GM19328 (cell line): ENCODE data around the gene RNF125.

ENCODE experiments used
- ATAC-seq: cut with Tn5 transposase; IDR thresholded peaks from one replicate; pipeline ENCODE4 v1.9.1; 2021; ENCODE audit warnings: mild to moderate bottlenecking, moderate library complexity; ENCODE audit not compliant: unreplicated experiment

RNF125 gene

DNA sequence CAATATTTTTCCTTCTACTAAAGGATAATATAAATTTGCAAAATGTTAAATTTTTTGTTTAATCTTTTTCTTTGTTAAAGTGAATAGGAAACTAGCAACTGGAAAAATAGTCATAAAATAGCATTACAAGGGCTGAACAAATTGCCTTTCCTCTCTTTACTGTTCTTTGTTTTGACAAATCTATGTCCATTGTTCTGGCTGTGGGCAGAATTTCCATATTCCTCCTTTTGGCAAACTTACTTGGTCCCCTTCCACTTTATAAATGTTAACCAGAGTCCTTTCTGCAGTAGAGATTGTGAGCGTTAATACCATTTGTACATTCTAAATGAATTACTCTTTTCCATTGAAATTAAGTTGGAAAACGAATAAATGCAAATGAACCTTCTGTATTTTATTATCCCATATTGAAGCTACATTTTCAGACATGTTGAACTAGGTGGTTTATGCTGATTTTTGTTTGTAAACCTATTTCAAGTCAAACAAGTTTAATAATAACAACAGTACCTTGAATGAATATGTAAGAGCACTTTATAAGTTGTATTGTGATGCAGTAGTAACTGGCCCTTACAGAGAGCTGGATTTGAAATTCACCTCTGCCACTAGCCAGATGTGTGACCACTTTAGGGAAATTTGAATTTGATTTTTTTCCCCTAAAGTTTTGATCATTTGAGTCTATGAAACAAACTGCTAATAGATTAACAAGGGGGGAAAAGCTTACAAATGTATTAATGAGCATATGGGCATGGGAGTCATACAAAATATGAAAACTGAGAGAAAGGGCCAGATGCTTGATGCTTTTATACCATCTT, 3.3 kb downstream of the RNF125 start:
- ATAC-seq: no peak

DNA sequence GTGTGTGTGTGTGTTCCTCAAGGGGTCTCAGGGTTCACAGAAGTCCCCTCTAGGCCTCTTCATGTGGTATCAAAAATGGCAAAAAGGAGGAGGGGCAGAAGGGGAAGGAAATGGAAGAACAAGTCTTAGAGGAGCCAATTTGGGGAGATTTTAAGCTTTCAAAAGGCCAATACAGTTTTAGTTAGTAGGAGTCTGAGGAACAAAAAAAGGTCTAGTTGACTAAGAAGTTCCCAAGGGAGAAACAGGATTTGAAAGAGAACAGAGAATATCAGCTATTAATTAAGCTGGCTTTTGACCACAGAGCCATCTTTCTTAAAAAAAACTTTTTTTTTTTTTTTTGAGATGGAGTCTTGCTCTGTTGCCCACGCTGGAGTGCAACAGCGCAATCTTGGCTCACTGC, 7.1 kb downstream of the RNF125 start:
- no peak for ATAC-seq

DNA sequence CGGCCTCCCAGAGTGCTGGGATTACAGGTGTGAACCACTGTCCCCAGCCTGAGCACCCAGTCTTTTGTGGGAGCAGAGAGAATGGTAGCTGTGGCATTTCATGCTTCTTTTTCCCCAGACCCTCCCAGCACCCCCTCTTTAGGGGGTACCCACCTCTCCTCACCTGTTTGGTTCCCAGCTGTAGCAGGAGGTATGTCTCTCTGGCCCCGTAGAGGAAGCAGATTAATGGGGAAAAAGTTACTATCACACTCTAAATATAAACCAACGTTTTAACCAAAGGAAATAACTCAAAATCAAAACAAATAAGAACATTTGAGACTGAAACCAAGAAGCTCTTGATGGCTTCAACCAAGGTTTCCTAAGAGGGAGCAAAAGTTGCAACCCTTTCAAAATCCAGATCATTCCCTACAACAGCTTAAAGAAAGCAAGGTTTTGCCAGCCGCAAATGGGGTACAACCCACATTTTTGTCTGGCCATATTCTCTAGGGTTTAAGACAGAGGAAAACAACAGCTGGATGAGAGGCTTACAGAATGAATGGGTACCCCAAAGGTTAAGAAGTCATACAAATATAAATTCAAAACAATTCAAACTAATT, 8.0 kb downstream of the RNF125 start:
- no peak for ATAC-seq

DNA sequence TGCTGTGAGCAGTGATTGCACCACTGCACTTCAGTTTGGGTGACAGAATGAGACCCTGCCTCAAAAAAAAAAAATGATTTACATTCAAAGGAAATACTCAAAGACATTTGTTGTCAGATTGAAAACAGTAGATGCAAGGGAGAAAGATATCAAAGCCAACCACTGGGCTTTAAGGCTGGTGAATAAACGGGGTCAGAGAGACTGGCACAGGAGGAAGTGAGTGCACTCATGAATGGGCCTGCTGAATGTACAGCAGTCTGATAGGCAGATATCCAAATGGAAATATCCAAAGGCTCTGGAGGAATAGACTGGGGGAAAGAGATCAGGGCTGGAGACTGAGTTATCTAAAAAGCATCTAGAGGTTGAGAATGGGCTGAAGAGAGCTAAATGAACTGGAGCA, 10.9 kb downstream of the RNF125 start:
- ATAC-seq: no peak

DNA sequence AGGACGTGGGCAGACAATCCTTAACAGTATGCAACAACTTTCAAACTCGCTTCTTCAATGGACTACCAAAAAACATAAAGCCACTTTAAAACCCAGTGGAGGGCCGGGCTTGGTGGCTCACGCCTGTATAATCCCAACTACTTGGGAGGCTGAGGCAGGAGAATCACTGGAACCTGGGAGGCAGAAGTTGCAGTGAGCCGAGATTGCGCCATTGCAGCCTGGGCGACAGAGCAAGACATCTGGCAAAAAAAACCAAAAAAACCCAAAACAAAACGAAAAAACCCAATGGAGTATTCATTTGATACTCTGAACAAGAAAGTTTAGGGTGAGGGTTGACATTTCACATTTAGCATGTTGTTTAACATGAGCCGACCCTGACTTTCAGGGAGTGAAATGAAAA, 14.0 kb downstream of the RNF125 start:
- ATAC-seq: no peak

DNA sequence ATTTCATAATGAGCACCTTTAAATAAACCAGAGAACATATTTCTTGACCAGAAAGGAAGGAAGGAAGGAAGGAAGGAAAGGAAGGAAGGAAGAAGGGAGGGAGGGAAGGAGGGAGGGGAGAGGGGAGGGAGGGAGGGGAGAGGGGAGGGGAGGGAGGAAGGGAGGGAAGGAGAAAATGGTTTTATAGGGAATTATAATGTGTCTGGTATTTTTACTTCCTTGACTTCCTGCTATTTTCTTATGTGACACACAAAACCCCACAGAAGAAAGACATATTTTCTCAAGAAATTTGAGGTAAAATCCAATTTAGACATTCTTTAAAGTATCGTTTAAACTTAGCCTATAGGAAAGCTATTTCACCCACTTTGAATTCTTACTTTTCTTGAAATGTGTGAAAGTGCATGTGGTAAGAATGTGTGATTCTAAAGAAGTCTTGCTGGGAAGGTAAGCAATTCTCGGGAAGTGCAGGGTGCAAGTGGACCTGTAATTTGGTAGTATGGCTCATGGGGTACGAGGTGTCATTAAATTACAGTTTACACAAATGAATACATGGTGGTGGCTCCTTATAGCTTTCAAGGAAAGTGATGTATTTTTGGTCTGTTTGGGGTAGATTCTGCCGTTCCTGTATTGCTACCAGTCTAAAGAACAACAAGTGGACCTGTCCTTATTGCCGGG, 18.0 kb downstream of the RNF125 start:
- ATAC-seq: no peak

DNA sequence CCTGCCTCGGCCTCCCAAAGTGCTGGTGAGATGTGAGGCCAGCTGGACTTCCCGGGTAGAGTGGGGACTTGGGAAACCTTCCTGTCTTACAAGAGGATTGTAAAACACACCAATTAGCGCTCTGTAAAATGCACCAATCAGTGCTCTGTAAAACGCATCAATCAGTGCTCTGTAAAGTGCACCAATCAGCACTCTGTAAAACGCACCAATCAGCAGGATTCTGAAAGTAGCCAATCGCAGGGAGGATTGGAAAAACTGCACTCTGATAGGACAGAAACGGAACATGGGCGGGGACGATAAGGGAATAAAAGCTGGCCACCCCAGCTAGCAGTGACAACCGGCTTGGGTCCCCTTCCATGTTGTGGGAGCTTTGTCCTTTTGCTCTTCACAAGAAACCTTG, 19.0 kb downstream of the RNF125 start:
- no peak for ATAC-seq

DNA sequence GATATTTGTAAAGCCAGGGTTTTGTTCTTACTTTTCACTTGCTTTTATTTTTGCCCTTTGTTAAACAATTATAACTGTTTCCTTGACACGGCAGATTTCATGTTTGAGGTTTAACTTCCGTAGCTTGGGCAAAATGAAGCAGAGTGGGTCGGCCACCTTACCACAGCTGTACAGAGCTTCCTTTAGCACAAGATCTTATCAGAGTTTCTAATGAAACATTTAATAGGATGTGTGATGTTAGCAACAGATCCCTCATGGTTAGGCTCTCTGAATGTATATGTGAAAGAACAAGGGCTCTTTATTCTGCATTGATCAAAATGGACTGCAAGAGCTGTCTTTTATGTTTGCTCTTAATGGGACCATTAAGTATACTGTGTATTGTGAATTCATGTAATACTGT, 22.3 kb downstream of the RNF125 start:
- peak; percentile 86 for ATAC-seq

DNA sequence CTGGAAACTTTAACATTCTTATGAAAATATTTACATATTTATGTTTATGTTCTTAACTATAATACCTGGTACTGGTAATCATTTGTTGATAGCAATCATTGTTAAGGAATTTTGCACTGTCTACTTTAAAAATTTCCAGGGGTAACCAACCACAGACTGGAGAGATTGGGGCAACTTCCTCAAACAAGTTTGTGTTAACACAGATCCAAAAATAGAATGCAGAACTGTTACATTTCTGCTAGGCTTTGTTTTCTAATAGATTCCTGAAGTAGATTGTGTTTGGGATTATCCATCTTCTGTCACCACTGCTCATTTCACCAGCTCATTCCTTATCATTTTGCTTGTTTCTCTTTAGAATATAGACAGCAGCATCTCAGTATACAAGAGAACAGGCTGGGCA, 23.7 kb downstream of the RNF125 start:
- no peak for ATAC-seq

DNA sequence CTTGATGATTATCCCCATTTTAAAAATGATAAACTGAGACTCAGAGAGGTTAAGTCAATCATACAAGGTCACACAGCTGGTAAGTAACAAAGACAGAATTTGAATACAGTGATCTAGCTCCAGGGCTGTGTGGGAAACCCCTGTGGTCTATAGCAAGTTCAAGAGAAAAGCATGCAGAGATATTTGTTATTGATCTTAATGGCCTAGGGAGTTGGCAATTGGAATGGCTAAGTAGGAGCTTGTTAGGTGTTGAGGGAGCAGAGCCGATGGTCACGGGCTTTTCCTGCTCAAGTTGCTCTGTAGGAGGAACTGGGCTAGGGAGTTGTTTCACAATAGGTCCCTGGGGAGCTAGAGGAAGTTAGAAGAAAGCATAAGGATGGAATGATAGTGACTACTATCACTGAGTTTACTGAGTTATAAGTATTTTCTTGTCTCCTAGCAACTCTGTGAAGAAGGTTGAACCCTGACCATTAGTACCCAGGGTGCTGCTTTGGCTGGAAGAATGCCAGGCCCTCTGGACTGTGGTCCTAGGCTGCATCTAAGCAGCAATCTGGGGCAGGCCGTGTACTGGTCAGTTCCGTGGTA, 30.0 kb downstream of the RNF125 start:
- peak; percentile 53 for ATAC-seq

DNA sequence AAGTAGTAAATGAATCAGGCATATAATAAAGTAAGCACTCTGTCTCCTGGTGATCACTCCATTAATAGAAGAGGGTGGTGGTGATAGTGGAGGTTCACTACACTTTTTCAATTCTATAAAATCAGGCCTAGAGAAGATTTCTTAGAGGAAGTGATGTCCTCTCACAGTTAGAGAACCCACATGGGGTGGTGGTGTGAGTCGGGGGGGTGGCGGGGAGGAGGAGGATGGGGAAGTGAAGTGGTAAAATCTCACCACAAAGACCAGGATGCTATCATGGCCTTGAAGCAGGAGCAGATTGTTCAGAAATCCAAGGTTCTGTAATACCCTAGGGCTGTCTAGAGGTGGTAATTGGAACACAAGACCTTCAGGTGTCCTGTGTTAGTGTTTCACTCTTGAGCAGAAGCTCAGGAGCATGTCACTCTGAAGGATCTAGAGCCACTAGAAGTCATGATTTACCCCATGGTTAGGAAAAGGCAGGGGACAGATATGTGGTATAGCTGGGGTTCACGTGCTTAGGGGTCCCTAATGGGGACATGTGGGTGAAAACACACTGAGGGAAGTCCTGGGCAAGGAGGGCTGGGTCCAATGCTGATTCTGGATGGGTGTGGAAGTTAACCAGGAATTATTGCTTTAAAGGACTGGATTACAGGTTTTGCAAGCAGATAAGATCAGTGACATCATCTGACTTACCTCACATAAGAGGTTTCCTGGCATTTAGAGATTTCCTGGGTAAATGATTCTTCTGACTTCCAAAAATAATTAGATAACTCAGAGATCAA, 31.0 kb downstream of the RNF125 start:
- ATAC-seq: no peak

DNA sequence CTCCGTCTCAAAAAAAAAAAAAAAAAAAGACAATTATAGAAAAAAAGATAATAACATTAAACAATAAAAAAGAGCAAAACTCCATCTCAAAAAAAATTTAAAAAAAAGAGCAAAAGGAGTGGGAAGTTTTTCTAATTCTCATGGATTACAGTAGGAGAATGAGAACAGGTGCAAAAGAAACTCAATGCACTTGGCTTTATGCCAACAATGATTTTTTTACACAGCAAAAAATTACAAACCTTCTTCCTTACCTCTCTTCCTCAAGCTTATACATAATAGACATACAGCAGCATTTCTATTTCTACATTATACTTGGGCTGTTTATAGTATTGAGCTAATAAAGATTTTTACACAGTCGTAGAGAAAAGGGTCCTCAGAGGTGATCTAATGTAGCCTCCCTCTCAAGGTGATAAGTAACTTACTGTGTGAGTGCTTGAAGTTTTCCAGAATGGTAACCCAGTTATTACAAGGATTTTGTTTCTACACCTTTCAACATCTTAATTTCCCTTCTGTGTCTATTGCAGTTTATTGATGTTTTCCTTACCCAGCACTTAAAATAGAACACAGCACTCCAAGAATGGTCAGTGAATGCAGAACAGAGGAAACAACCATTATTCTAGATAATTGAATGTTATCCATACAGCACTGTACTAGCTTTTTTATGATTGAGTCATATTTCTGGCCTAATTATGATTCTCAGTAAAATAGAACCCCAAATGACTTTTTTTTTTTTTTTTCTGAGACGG, 38.2 kb downstream of the RNF125 start:
- ATAC-seq: no peak

DNA sequence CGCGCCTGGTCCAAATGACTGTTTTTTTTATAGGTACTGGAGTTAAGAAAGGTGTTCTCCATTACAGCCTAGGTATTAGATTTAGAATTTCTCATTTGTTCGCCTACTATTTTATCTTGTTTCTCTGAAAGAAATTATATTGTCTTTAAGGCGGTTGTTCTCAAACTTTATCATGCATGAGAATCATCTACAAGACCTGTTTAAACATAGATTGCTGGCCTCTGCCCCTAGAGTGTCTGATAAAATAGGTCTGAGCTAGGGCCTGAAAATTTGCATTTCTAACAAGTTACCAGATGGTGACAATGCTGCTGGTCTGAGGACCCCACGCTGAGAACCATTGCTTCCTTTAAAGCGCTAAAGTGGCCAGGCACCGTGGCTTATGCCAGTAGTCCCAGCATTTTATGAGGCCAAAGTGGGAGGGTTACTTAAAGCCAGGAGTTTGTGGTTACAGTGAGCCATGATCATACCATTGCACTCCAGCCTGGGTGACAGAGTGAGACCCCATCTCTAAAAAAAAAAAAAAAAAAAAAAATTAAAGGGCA, 39.1 kb downstream of the RNF125 start:
- ATAC-seq: no peak

DNA sequence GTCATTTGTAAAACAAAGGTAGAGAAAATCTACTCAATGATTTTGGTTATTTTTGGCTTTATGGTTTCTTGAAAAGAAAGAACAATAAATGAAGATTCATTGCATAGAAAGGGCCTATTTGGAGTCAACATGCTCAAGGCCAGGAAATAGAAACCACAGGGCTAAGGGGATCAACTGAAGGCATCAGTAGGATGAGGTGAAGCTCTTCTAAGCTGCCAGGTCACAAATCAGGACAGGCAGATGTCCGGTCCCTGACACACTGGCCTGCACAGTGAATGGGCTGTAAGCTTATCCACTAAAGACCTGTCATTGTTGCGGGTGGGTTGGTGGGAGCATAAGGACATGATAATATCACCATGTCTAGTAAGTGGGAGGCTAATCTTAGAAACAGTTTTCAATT, 41.4 kb downstream of the RNF125 start:
- ATAC-seq: no peak

DNA sequence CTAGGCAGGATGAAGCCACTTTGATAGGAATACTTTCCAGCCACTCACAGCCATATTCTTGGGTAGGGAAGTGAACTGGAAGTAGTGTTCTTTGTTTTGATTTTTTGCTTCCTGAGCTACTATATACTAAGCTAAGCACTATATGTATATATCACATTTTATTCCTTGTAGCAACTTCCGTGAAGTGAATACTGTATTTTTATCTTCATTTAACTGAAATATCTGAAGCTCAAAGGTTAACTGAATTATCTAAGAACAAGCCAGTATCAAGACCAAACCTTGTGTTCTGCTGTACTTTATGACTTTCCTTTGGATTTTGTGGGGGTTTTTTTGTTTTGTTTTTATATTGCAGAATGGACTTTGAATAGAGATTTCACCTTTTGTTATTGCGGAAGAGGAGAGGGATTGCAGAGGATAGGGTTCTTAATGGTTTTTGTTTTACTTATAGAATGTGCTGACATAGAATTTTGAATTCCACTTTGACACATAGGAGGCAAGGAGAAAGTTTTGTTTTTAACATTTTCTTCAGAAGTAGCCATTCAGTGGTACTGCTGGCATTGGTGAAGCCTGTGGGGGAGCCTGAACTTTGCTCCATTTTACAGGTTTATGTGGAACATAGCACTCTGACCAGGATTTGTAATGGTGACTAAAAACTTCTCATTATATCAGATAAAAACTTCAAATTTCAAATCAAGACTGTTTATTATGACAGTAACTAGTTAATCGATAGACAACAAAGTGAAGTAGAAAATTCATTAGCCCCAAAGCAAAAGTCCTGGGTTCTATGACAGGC, 48.9 kb downstream of the RNF125 start:
- no peak for ATAC-seq

DNA sequence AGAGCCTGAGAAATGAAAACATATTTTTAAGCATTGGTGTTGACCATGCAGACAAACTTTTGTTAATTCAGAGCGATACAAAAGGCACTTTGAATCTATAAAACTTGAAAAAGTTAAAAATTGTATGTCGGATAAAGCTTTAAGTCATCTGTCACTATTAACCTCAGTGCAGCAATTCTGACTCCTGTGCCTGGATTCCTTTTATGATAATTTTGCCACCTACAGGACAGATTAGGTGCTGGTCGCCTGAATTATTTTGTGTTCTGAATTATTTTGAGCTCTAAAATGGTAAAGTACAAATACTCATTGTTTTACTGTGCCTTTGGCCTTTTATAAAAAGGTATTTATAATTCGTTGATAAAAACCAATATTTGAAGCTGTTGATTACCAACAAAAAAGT, 53.7 kb downstream of the RNF125 start:
- ATAC-seq: no peak

DNA sequence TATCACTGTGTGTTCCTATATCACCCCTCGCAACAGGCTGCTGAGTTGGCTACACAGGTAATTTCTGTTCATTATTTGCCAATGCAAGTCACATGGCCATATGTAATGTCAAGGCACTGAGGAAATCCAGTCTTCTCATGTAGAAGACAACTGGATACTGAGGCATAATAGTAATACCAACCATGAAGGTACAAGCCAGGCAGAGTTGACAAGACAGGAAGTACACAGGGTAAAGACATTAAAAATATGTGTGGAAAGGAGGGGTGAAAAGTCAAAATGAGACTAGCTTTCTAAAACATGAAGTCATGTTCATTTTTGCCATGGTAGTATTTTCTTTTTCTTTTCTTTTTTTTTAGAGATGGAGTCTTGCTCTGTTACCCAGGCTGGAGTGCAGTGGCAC, 55.6 kb downstream of the RNF125 start:
- ATAC-seq: no peak

DNA sequence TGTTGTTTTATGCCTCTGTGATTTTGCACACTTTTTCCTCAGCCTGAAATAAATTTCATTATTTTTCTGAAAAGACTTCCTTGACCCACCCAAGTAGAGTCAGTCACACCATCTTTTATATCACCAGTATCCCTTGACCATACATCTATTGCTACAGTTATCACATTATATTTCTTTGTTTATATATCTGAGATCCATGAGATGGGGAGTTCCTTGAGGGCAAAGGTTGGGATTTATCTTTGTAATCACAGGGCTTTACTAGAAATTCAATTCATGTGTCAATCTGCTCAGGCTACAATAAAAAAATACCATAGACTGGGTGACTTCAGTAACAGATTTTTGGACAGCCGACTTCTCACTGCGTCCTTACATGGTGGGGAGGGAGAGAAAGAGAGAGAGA, 60.2 kb downstream of the RNF125 start:
- ATAC-seq: no peak

DNA sequence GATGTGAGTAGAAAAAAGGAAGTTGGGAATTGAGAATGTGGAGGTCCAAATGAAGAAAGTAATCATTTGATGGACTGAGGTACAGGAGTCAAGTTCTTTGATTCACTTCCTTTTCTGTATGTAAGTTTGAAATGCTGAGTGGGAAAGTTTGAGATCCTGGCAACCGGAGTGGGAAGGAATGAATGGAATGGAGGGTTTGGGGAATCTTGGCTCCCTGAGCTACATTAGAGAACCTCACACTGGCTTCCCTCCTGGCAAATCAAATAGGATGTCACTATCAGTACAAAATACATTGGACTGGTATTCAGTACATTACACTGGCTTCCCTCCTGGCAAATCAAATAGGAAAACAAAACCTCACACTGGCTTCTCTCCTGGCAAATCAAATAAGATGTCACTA, 63.3 kb downstream of the RNF125 start:
- no peak for ATAC-seq
